ENCODE results near the gene DOCK10.

GRCh38 chr2:224753743-224754540, 288.3 kb downstream of the DOCK10 start:
- no peak for TF ChIP-seq CTCF (IDR thresholded peaks at IDR 0.05)
- no peak for TF ChIP-seq EZH2 (IDR thresholded peaks at IDR 0.05; ENCODE audit: borderline replicate concordance, insufficient read depth, low read depth, low read length, poor library complexity, severe bottlenecking)
